Activated T-cell treated with anti-CD3 and anti-CD28 coated beads for 24 hours (primary cell): ENCODE measurements around the gene NBPF9.
"Not testable (repeated sequence)": the region's sequence is repeated elsewhere in the genome, so short reads cannot be mapped to it uniquely, and the experiment has no call there.

ENCODE experiments used
- DNase-seq: peaks from one replicate; pipeline ENCODE4 v3.0.0-alpha.2; 2020; ENCODE audit warnings: low read depth

The NBPF9 gene, protein sequence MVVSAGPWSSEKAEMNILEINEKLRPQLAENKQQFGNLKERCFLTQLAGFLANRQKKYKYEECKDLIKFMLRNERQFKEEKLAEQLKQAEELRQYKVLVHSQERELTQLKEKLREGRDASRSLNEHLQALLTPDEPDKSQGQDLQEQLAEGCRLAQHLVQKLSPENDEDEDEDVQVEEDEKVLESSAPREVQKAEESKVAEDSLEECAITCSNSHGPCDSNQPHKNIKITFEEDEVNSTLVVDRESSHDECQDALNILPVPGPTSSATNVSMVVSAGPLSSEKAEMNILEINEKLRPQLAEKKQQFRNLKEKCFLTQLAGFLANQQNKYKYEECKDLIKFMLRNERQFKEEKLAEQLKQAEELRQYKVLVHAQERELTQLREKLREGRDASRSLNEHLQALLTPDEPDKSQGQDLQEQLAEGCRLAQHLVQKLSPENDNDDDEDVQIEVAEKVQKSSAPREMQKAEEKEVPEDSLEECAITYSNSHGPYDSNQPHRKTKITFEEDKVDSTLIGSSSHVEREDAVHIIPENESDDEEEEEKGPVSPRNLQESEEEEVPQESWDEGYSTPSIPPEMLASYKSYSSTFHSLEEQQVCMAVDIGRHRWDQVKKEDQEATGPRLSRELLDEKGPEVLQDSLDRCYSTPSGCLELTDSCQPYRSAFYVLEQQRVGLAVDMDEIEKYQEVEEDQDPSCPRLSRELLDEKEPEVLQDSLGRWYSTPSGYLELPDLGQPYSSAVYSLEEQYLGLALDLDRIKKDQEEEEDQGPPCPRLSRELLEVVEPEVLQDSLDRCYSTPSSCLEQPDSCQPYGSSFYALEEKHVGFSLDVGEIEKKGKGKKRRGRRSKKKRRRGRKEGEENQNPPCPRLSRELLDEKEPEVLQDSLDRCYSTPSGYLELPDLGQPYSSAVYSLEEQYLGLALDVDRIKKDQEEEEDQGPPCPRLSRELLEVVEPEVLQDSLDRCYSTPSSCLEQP (N-terminal part only)

GRCh38 chr1:149103109-149104081 lies at the start of gene NBPF9:
Gene NBPF9 (minus strand): TSS chr1:149103551. CDS start chr1:149082139, 21,412 bp downstream.
- DNase-seq, result peak; percentile 32

GRCh38 chr1:149149909-149150308 lies 46.6 kb upstream of the NBPF9 start:
- DNase-seq, result not testable (repeated sequence)

- DNase-seq, result not testable (repeated sequence)
Observed at GRCh38 chr1:149137585-149137984, 34.2 kb upstream of the NBPF9 start.

GRCh38 chr1:149130938-149131337 lies 27.6 kb upstream of the NBPF9 start:
- DNase-seq, result not testable (repeated sequence)

GRCh38 chr1:149129245-149129644 lies 25.9 kb upstream of the NBPF9 start:
- DNase-seq, result not testable (repeated sequence)

DNA sequence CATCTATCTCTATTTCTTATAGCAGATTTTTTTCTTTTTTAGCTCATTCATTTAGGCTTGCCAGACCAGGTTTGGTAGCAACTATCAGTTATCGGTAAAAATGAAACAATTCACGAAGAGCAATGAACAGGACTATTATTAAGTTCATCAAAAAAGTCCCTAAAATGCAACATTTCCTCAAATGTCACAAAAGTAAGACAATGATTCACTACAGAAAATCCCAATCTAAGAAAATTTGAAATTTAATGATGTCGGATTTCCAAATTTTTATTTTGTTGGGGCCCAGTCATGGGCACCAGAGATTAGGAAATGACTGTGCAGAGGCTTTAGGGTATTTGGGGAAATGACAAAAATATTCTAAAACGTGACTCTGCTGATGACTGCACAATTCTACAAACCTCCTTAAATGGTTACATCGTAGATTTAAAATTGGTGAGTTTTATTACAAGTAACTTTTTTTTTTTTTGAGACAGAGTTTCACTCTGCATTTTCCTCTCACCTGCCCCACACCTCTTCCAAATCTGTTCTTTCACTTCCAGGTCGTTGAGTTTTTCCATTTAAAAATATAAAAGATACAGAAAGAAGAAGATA lies 23.3 kb upstream of the NBPF9 start:
- not testable (repeated sequence) for DNase-seq

GRCh38 chr1:149123948-149124926 lies 20.9 kb upstream of the NBPF9 start:
- not testable (repeated sequence) for DNase-seq

GRCh38 chr1:149112828-149113227 lies 9.5 kb upstream of the NBPF9 start:
- not testable (repeated sequence) for DNase-seq

DNA sequence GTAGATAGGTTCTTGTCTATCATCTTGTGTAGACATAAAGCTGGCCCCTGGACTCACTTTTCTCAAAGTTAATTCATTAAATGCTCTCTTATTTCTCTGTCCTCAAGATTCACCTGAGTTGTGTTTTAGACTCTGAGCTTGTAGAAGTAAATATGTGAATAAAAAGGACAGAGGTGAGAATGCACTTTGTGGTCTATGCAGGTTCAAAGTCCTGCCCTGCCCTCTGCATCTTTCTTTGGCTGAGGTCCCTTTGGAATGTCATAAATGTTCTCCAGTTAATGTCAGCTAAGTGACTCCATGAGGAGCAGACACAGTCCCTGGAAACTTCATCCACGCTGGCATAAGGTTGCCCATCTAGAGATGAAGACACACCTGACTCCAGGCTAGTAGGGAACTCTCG lies 7.0 kb upstream of the NBPF9 start:
- not testable (repeated sequence) for DNase-seq

- DNase-seq, result not testable (repeated sequence)
Observed at GRCh38 chr1:149102574-149102973, 777 bp downstream of the NBPF9 start.

GRCh38 chr1:149098276-149098675 lies 5.1 kb downstream of the NBPF9 start:
- DNase-seq, result not testable (repeated sequence)

GRCh38 chr1:149093155-149093554 lies 10.2 kb downstream of the NBPF9 start:
- DNase-seq, result not testable (repeated sequence)

DNA sequence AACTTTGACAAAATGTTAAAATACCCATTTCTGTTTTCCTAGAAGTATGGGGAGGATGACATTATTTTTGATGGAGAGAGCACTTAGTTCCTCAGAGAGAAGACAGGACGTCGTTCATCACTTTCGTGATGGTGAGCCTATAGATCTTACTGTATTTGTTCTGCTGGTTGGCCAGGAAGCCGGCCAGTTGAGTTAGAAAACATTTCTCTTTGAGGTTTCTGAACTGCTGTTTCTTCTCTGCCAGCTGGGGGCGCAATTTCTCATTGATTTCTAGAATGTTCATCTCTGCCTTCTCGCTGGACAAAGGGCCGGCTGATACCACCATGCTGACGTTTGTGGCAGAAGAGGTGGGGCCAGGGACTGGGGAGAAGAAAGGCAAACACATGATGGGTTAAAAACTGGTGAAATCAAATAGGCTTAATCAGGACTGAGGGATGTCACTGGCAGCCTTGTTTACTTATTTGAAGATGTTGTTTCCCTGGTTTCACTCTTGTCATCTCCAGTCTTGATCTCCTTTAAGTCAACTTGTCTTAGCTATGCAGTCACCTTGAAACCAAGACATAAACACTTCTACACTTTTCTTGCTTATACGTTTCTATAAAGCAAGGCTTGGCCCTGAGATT lies 27.7 kb downstream of the NBPF9 start:
- not testable (repeated sequence) for DNase-seq

DNA sequence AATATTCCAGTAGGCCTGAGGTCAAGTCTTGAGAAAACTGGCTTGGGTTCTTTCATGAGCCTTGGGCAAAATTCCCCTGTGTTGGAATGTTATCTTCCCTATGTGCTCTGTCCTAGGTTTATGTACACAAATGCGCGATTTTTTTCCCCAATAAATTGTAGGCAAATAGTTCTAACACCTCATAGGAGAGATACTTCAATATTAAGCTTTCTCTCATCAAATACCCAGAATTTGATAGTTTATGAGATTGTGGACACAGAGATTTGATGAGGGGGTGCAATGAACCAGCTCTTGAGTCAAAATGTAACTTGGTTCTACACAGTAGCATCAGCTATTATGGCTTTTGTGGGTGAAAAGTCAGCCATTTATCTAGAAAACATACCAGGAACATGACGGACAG lies 38.7 kb downstream of the NBPF9 start:
- not testable (repeated sequence) for DNase-seq

- not testable (repeated sequence) for DNase-seq
Observed at GRCh38 chr1:149043056-149043455, 60.3 kb downstream of the NBPF9 start.

GRCh38 chr1:149033916-149034315 lies 69.4 kb downstream of the NBPF9 start:
- DNase-seq, result not testable (repeated sequence)

GRCh38 chr1:149024327-149024726 lies 79.0 kb downstream of the NBPF9 start:
- not testable (repeated sequence) for DNase-seq

- DNase-seq, result not testable (repeated sequence)
Observed at GRCh38 chr1:149018577-149018976, 84.8 kb downstream of the NBPF9 start.

- not testable (repeated sequence) for DNase-seq
Observed at GRCh38 chr1:149016626-149017025, 86.7 kb downstream of the NBPF9 start.
